HCT116 (cell line): Measurements from ENCODE around the gene IGF2BP3. TPM values are rescaled to one million over a fixed set of nuclear protein-coding genes. Genes with fewer than 3 reads are reported as not detected.

ENCODE experiments used
- ATAC-seq: fragments of 200-7000 bp; cut with Tn5 transposase; 2 replicates; pipeline ENCODE4 v1.9.1; 2020; ENCODE audit warnings: mild to moderate bottlenecking, moderate library complexity
- BruUV-seq: library from RNA; stranded (reverse); fragments of 400-500 nt; replicated peaks from 2 replicates; lab custom pipeline; 2021; lab: Mats Ljungman, UMichigan
- CTCF ChIA-PET: fragments of 300-600 bp; sonication (Branson Sonifier 250); formaldehyde crosslinking; loops from one replicate; lab custom pipeline; 2021; ENCODE audit warnings: antibody characterized with exemption; lab: Charles Lee
- POLR2A ChIA-PET: fragments of 300-600, 350-600 bp; sonication (Branson Sonifier 250); formaldehyde crosslinking; loops from one replicate; lab custom pipeline; 2021; ENCODE audit warnings: antibody characterized with exemption; lab: Charles Lee
- RAD21 ChIA-PET, 2 experiments: fragments of 300-600 bp; sonication (Branson Sonifier 250); formaldehyde crosslinking; loops; one replicate each; lab custom pipeline; 2023; ENCODE audit warnings: low total read pairs in 2 of 2; ENCODE audit not compliant: uncharacterized antibody in 2 of 2, unreplicated experiment in 2 of 2, low non-redundant PET in 1 of 2; lab: Charles Lee
- DNase-seq: peaks from one replicate; pipeline ENCODE4 v3.0.0-alpha.2; 2010; ENCODE audit warnings: low read depth, low spot score
- H2AFZ ChIP-seq: fragments of 200-600 bp; shearing (Covaris generic), sonication (generic); 2 replicates; pipeline ENCODE4 v1.6.1; 2017; ENCODE audit warnings: low read depth, mixed run types, mixed read lengths, antibody characterized with exemption, low read length; ENCODE audit not compliant: poor library complexity, severe bottlenecking
- H3K27ac ChIP-seq: 2 replicates; pipeline ENCODE4 v1.5.1; 2012; ENCODE audit warnings: low read depth, low read length
- H3K27me3 ChIP-seq: fragments of 200-600 bp; sonication (generic); 2 replicates; pipeline ENCODE4 v1.6.1; 2016; ENCODE audit warnings: mixed run types, low read length, mixed read lengths; ENCODE audit not compliant: insufficient read depth
- H3K36me3 ChIP-seq, 2 experiments: fragments of 200-500 bp in 1 of 2; fragments of 200-600 bp in 1 of 2; sonication (Bioruptor generic) in 1 of 2; sonication (generic) in 1 of 2; 2 replicates each; pipeline versions ENCODE4 v1.5.1 to v1.6.1; 2014 to 2016; ENCODE audit warnings: low read length in 2 of 2, inconsistent platforms in 1 of 2, mixed read lengths in 1 of 2, mixed run types in 1 of 2; ENCODE audit not compliant: insufficient read depth in 2 of 2, control insufficient read depth in 1 of 2
- H3K4me1 ChIP-seq, 2 experiments: fragments of 200-600 bp in 1 of 2; sonication (generic) in 1 of 2; 2 replicates each; pipeline versions ENCODE4 v1.5.1 to v1.6.1; 2012 to 2017; ENCODE audit warnings: low read length in 2 of 2, inconsistent platforms in 1 of 2, mild to moderate bottlenecking in 1 of 2, mixed read lengths in 1 of 2, mixed run types in 1 of 2, moderate library complexity in 1 of 2; ENCODE audit not compliant: insufficient read depth in 2 of 2, control insufficient read depth in 1 of 2
- H3K4me2 ChIP-seq: fragments of 200-600 bp; sonication (generic); 2 replicates; pipeline ENCODE4 v1.6.1; 2017; ENCODE audit warnings: mixed run types, low read length, mixed read lengths
- H3K4me3 ChIP-seq, 2 experiments: fragments of 200-600 bp in 1 of 2; sonication (generic) in 1 of 2; replicated peaks in 1 of 2; 2 replicates each; pipeline ENCODE4 v1.5.1; 2011 to 2016; ENCODE audit warnings: low read length in 2 of 2, control low read depth in 1 of 2, low read depth in 1 of 2, mild to moderate bottlenecking in 1 of 2, mixed read lengths in 1 of 2, mixed run types in 1 of 2
- H3K79me2 ChIP-seq: fragments of 200-600 bp; sonication (generic); 2 replicates; pipeline ENCODE4 v1.6.1; 2017; ENCODE audit warnings: mild to moderate bottlenecking, mixed run types, low read length, moderate library complexity, mixed read lengths; ENCODE audit not compliant: insufficient read depth
- H3K9ac ChIP-seq: fragments of 200-600 bp; sonication (generic); 2 replicates; pipeline ENCODE4 v1.6.1; 2016; ENCODE audit warnings: low read length, mixed read lengths
- H3K9me2 ChIP-seq: fragments of 200-600 bp; sonication (generic), shearing (Covaris generic); 2 replicates; pipeline ENCODE4 v1.6.1; 2017; ENCODE audit warnings: mixed run types, mild to moderate bottlenecking, moderate library complexity; ENCODE audit not compliant: insufficient read depth
- H3K9me3 ChIP-seq, 2 experiments: fragments of 200-500 bp in 1 of 2; fragments of 200-600 bp in 1 of 2; sonication (Bioruptor generic) in 1 of 2; sonication (generic) in 1 of 2; 2 replicates each; pipeline ENCODE4 v1.6.1; 2014 to 2017; ENCODE audit warnings: low read length in 2 of 2, mixed read lengths in 2 of 2, inconsistent platforms in 1 of 2, low read depth in 1 of 2, mild to moderate bottlenecking in 1 of 2, mixed run types in 1 of 2, moderate library complexity in 1 of 2; ENCODE audit not compliant: control insufficient read depth in 1 of 2, insufficient read depth in 1 of 2
- H4K20me1 ChIP-seq: fragments of 200-600 bp; sonication (generic), shearing (Covaris generic); 2 replicates; pipeline ENCODE4 v1.6.1; 2017; ENCODE audit warnings: mixed run types, mild to moderate bottlenecking, moderate library complexity; ENCODE audit not compliant: insufficient read depth
- CBX3 ChIP-seq: IDR thresholded peaks from 2 replicates; pipeline ENCODE4 v1.6.1; 2012; ENCODE audit warnings: low read depth
- CEBPB ChIP-seq: IDR thresholded peaks from 2 replicates; pipeline ENCODE4 v1.6.1; 2012; ENCODE audit warnings: low read depth
- ELF1 ChIP-seq: IDR thresholded peaks from 2 replicates; pipeline ENCODE4 v1.6.1; 2012; ENCODE audit warnings: low read depth, borderline replicate concordance
- EZH2 ChIP-seq: fragments of 200-600 bp; sonication (generic); IDR thresholded peaks from 2 replicates; pipeline ENCODE4 v1.6.1; 2017; ENCODE audit warnings: antibody characterized with exemption, mixed run types
- EZH2phosphoT487 ChIP-seq: fragments of 200-600 bp; IDR thresholded peaks from 2 replicates; pipeline ENCODE4 v1.6.1; 2018; ENCODE audit warnings: antibody characterized with exemption, borderline replicate concordance
- POLR2AphosphoS5 ChIP-seq: IDR thresholded peaks from 2 replicates; pipeline ENCODE4 v1.6.1; 2011; ENCODE audit warnings: mild to moderate bottlenecking, low read depth, low read length, moderate library complexity
- SIN3A ChIP-seq: IDR thresholded peaks from 2 replicates; pipeline ENCODE4 v1.6.1; 2012; ENCODE audit warnings: low read depth
- TCF7L2 ChIP-seq: IDR thresholded peaks from 2 replicates; pipeline ENCODE4 v1.7.0; 2011; ENCODE audit warnings: borderline replicate concordance, inconsistent platforms; ENCODE audit not compliant: insufficient read depth, insufficient read length; ENCODE audit errors: extremely low read depth
- intact Hi-C: fragments of 100-400 bp; cut with micrococcal nuclease; formaldehyde crosslinking; loops from 2 replicates; pipeline ENCODE4 v1.10.0; 2022
- total RNA-seq: library from RNA; stranded (reverse); gene quantifications from one replicate; pipeline ENCODE4 v1.2.1, GENCODE V29; 2021; ENCODE audit not compliant: unreplicated experiment
- TF ChIP-seq, protein P1 (sequence below): IDR thresholded peaks from 2 replicates; pipeline ENCODE4 v1.6.1; 2011; ENCODE audit warnings: mild to moderate bottlenecking, low read length, moderate library complexity; ENCODE audit not compliant: insufficient replicate concordance; ENCODE audit errors: extremely low read depth

The IGF2BP3 gene
- total RNA-seq, 1 experiment from 2014 or later: 79.1 TPM

DNA sequence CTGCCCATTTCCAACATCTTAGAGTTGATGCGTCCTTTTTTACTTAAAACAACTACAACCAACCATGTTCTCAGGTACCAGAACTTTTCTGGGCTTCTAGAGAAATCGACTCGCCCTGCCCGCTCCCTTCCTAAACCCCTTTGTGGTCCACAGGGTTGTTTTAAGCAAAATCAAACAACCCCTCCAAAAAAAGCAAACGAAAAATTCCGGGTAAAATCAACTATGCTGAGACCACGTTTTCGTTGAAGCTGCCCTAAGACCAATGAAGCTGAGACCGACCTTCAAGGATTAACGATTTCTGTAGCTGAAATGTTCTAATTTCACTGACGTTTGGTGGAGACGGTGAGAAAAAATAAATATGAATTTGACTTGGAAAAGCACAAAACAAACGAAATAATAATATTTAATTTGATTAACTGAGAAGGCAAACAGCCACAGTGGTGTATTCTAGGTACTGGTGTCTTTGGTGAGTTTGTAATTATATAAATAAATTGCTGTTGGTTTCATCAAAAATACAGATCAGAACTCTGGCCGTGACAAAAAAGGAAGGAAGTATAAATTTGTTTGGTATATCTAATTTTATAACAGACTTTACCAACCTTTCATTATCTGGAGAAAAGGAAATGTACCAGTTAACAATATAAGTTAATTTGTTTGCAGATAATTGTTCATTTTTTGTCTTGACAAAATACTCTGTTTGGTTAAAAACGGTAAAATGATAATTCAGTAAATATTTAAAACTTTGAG lies 4.7 kb upstream of the IGF2BP3 start:
- H3K9ac ChIP-seq: peak overlapping the region; percentile 92; the same call in 1 of the 2 replicates
- peak overlapping the region; percentile 93 for H3K4me2 ChIP-seq
- H3K27me3 ChIP-seq: peaks cover 46% of the 10 kb centered on the region
- peaks cover 22 to 34% of the 10 kb centered on the region in 2 experiments for H3K4me1 ChIP-seq
- H3K9me3 ChIP-seq: no peaks in the 10 kb centered on the region
- ATAC-seq: no peak
- TF ChIP-seq CBX3 (no peak), SIN3A (no peak), CEBPB (no peak), TCF7L2 (no peak), EZH2phosphoT487 (no peak), POLR2AphosphoS5 (0 out of 2 replicates have a peak, but pooled peaks have one; percentile 10), EZH2 (0 out of 2 replicates have a peak, but pooled peaks have one; percentile 40), ELF1 (no peak)
- TF ChIP-seq, protein P1, sequence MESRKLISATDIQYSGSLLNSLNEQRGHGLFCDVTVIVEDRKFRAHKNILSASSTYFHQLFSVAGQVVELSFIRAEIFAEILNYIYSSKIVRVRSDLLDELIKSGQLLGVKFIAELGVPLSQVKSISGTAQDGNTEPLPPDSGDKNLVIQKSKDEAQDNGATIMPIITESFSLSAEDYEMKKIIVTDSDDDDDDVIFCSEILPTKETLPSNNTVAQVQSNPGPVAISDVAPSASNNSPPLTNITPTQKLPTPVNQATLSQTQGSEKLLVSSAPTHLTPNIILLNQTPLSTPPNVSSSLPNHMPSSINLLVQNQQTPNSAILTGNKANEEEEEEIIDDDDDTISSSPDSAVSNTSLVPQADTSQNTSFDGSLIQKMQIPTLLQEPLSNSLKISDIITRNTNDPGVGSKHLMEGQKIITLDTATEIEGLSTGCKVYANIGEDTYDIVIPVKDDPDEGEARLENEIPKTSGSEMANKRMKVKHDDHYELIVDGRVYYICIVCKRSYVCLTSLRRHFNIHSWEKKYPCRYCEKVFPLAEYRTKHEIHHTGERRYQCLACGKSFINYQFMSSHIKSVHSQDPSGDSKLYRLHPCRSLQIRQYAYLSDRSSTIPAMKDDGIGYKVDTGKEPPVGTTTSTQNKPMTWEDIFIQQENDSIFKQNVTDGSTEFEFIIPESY: no peak
- TF ChIP-seq, all 23 proteins: peak for 2
- Histone ChIP-seq H4K20me1 (peaks cover 4% of the 10 kb centered on the region; the same call in 1 of the 2 replicates), H3K4me3 (peak overlapping the region; percentile 33 to 77), H3K9me2 (no peaks in the 10 kb centered on the region), H3K27ac (0 out of 2 replicates have a peak overlapping the region, but pooled peaks have one; percentile 4), H3K79me2 (peaks cover 23% of the 10 kb centered on the region), H3K36me3 (no peaks in the 10 kb centered on the region), H2AFZ (peak overlapping the region; percentile 30)
- ChIA-PET CTCF (no interaction called here), RAD21 (no interaction called here), POLR2A (no interaction called here)
- DNase-seq: no peak
- intact Hi-C loops: no loop called here
- BruUV-seq: no TSS peak
